Activated CD4-positive, alpha-beta T cell treated with anti-CD3 and anti-CD28 coated beads for 1 hour (primary cell): ENCODE results near the gene WSCD2.

Experiments
- DNase-seq: peaks from one replicate; pipeline ENCODE4 v3.0.0-alpha.2; 2020

Gene WSCD2

DNA sequence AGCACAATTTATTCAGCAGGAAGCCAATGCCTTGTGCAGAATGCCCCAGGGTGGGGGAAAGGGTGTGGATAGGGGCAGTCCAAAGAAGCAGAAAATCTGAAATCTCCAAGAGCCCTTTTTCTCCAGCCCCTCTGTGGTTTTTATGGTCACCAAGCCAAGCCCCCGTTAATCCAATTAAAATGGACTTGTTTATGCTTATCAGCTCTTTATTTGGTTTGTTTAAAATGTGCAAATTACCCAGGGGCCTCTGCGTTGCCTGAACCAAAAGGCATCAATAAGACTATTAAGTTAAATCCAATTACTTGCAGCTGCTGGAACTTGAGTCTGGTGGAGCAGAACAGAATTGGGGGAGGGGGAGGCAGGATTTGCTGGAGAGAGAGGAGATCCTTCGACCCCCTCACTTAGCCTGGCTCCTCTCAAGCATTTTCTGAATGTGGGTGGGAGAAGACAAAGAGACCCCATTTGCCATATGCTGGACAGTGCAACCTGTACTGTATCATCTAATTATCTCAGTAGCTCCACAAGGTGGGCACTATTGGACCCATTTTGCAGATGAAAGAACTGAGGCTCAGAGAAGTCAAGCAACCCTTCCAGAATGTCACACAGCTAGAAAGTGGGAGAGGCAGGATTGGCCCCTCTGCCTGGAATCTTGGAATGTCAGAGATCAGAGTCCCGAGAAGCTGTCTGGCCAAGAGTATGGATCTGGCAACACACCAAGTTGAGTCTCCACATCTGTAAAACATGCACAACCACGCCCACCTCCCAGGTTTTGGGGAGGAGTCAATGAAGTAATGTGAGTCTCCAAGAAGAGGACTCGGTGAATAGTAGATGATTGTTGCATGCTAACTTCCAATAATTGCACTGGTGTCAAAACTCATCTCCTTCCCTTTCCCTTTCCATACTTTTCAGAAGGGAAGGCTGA, 143.1 kb downstream of the WSCD2 start:
- no peak for DNase-seq

DNA sequence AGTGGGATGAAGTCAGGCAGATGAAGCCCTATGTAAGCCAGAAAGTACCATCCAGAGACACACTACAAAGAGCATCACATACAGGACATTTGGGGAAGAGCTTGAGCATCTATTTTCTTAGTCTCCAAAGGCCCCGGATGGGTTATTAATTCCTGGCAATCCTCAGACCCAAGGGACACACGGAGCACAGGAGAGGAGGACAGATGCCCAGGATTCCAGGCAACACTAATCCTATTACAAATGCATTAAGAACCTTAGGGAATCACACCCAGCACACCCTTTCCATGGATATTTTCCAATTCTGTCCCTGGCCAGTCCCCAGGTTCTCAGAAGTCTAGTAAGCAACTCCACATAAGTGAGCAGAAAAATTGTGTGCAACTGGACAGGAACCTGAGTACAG, 144.1 kb downstream of the WSCD2 start:
- no peak for DNase-seq

GRCh38 chr12:108277613-108278012, 148.5 kb downstream of the WSCD2 start:
- no peak for DNase-seq

- DNase-seq: no peak
These were observed 153.1 kb downstream of the WSCD2 start for GRCh38 chr12:108282160-108282559.

- DNase-seq: no peak
These were observed 153.6 kb downstream of the WSCD2 start for GRCh38 chr12:108282676-108283075.

GRCh38 chr12:108284163-108284562, 155.1 kb downstream of the WSCD2 start:
- no peak for DNase-seq

DNA sequence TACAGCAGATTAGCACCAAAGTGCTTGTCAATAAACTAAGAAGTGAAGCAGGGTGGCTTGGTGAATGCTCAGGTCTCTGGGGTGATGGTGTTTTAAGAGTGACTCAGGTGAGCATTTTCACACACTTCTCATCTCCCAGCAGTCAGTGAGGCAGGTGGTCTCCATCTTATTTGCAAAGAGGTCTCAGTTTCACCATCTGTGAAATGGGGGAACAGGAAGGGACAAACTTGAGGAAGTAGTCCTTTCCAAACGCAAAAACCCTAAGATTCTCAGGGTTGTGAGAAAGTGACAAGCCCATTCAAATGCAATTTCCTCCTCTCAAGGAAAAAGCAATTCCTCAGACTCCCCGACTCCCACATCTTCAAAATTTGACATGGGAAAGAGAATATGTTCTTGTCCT, 155.9 kb downstream of the WSCD2 start:
- DNase-seq: no peak

DNA sequence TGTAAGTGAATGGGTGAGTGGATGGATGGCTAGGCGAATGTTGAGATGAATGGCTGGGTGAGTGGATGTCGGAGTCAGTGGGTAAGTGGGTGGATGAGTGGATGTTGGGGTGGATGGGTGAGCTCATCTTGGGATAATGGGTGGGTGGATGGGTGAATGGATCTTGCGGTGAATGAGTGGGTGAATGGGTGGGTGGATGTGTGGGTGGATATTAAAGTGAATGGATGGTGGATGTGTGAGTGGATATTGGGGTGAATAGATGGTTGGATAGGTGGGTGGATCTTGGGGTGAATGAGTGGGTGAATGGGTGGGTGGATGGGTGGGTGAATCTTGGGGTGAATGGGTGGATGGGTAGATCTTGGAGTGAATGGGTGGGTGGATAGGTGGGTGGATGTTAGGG, 158.1 kb downstream of the WSCD2 start:
- DNase-seq: no peak

DNA sequence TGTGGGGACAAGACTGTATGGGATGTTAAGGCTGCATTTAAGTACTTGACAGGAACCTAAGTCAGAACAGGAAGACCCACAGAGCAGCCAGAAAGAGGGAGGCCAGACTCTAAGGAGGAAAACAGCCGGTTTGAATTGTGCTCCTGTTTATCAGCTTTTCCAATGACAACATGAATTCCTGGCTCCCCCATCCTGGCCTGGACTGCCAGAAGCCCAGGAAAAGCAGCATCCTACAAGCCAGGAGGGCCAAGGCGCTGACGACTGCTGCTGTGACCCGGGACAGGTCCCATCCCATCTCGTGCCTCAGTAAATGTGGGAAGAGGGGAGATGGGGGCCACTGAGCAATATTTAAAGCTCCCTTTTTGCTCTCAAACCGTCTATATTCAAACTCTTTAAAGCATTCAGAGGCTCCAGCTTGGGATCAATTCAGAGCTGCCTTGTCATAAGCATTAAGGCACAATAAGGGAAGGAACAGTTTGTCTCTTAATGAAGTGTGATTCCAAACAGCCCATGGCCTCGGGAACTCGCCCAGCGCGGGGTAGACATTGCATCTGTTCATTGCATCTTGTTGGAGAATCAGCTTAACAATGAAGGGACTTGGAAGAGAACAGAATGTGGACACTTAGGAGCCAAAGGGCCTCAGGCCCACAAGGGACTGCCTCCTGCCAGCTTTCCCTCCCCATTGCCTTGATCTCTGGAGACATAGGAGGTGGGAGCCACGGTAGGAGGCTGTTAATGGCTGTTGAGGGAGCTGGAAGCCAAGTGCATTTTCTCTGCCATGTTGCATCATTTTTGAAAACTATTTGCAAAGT, 160.5 kb downstream of the WSCD2 start:
- no peak for DNase-seq

DNA sequence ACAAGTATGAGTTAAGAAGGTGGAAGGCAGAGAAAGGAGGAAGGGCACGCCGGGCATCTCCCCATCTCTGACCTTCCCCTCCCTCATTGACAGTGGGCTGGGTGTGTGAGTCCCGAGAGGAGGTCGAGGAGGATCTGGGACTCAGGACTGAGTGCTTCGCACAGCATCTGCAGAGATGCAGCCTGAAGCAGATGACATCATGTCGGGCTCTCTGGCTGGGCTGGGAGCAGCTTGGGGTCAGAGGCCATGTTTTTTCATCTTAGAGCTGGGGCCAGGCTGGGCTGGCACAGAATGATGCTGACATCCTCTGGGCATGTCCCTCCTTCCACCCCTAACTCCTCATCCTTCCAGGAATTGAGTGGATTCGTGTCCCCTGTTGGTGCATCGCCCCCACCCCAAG, 166.6 kb downstream of the WSCD2 start:
- DNase-seq: no peak

GRCh38 chr12:108296945-108297344, 167.9 kb downstream of the WSCD2 start:
- DNase-seq: no peak

- no peak for DNase-seq
These were observed 168.3 kb downstream of the WSCD2 start for GRCh38 chr12:108297424-108297823.

- DNase-seq: no peak
These were observed 169.0 kb downstream of the WSCD2 start for GRCh38 chr12:108297895-108298760.

DNA sequence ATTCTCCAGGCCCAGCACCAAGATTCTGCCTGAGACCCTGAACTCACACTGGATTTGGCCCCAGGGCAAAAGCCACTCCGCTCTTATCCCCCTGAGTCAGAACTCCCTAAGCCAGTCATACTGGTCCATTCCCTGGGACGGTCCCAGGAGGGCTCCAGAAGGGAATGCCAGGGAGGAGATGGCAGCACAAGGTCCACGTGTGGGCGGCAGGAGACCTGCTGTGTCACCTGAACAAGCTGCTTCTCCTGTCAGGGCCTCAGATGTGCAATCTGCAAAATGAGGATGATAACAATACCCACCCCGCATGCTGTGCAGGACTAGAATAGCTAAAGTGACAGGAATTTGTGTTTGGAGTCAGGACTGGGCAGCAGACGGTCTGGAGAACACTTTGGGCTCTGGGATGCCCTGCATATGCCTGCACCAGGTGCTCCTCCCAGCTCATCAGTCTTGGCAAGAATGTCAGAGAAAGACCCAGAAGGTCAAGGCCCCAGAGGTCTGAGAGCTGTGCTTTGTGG, 169.7 kb downstream of the WSCD2 start:
- no peak for DNase-seq

- DNase-seq: no peak
These were observed 170.4 kb downstream of the WSCD2 start for GRCh38 chr12:108299516-108299915.
